SK-N-SH (cell line): ENCODE measurements around the gene ARCN1.

ENCODE experiments used
- CTCF ChIP-seq: fragments of 200-600 bp; sonication (generic); IDR thresholded peaks from 2 replicates; pipeline ENCODE4 v1.6.1; 2017; ENCODE audit warnings: antibody characterized with exemption, mild to moderate bottlenecking, moderate library complexity
- GABPA ChIP-seq: IDR thresholded peaks from 2 replicates; pipeline ENCODE4 v1.4.0; 2012; ENCODE audit warnings: low read depth, mild to moderate bottlenecking
- MEF2A ChIP-seq: IDR thresholded peaks from 2 replicates; pipeline ENCODE4 v1.4.0; 2012; ENCODE audit warnings: low read depth, borderline replicate concordance
- RAD21 ChIP-seq: IDR thresholded peaks from 2 replicates; pipeline ENCODE4 v1.6.1; 2012; ENCODE audit warnings: mild to moderate bottlenecking, low read length
- RXRA ChIP-seq: IDR thresholded peaks from 2 replicates; pipeline ENCODE4 v1.4.0; 2012; ENCODE audit warnings: low read depth, mild to moderate bottlenecking, borderline replicate concordance
- USF1 ChIP-seq: IDR thresholded peaks from 2 replicates; pipeline ENCODE4 v1.4.0; 2012; ENCODE audit warnings: low read depth, borderline replicate concordance

GRCh38 chr11:118649941-118650340, 77.7 kb downstream of the ARCN1 start:
- TF ChIP-seq CTCF = no peak
- no peak for TF ChIP-seq RXRA
- no peak for TF ChIP-seq GABPA
- no peak for TF ChIP-seq MEF2A
- no peak for TF ChIP-seq USF1
- no peak for TF ChIP-seq RAD21
